HG03280 (cell line): ENCODE measurements around the gene PUS7.
"Not testable (repeated sequence)": the region's sequence is repeated elsewhere in the genome, so short reads cannot be mapped to it uniquely, and the experiment has no call there.

ENCODE experiments used
- ATAC-seq: cut with Tn5 transposase; IDR thresholded peaks from one replicate; pipeline ENCODE4 v1.9.1; 2021; ENCODE audit warnings: mild to moderate bottlenecking, moderate library complexity; ENCODE audit not compliant: unreplicated experiment

Gene PUS7

DNA sequence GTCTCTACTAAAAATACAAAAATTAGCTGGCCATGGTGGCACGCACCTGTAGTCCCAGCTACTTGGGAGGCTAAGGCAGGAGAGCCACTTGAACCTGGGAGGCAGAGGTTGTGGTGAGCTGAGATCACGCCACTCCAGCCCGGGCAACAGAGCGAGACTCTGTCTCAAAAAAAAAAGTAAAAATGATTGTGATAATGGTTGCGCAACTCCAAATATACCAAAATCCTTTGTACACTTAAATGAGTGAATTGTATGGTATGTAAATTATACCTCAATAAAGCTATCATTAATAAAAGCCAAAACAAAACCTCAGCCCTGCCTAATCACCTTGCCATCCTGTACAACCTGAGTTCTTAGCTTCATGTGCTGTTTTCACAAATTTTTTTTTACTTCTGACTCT is 71.2 kb downstream of the PUS7 start:
- ATAC-seq: not testable (repeated sequence)

DNA sequence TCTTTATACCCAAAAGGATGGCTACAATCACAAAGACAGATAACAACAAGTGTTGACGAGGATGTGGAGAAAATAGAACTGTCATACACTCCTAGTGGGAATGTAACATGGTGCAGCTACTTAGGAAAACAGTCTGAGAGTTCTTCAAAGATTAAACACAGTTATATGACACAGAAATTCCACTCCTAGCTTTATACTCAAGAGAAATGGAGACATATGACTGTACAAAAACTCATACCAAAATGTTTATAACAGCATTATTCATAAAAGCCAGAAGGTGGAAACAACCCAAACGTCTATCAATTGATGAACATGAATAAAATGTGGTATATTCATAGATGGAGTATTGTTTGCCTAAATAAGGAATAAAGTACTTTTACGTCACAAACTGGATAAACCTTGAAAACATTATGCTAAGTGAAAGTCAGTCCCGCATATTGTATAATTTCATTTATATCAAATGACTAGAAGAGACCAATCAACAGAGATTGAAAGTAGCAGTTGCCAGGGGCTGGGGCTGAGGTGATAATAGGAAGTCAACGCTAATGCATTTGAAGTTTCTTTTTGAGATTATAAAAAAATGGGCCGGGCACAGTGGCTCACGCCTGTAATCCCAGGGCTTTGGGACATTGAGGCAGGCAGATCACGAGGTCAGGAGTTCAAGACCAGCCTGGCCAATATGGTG is 71.8 kb downstream of the PUS7 start:
- ATAC-seq: no peak

DNA sequence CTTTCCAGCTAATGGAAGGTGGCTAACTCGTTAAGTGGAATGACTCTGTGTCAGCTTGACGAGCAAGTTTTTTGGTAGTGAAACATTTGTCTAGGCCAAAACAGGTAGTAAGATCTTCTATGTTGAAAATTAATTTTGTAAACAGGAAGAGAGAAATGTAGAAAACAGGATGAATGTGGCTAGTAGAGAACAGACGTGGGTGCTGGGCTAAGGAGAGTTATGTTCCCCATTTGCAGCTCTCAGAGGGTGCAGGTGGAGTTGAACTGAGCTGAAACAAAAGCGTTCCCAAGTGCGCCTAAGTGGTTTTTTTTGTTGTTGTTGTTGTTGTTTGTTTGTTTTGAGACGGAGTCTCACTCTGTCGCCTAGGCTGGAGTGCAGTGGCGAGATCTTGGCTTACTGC is 73.9 kb downstream of the PUS7 start:
- ATAC-seq: peak; percentile 82

DNA sequence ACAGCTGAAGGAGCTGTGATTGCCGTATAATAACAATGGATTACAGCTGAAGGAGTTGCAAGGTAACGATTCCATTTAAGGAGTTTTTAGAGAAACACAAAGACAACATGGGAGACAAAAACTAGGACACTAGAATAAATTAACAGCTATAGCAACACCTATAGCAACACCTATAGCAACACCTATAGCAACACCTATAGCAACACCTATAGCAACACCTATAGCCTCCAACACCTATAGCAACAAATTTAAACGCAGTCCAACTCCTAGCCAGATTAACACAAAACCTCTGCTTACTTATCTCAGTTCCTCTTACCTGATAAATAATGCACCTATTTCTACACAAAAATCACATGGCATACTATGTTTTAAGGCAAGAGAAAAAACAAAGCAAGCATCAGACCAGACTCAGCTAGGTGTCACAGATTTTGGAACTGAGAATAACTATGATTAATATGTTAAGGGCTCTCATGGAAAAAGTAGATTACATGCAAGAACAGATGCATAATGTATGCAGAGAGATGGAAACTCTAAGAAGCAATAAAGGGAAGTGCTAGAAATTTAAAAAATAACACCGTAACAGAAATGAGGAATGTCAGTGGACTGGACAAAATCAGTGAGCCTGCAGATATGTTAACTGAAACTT is 77.6 kb downstream of the PUS7 start:
- no peak for ATAC-seq

DNA sequence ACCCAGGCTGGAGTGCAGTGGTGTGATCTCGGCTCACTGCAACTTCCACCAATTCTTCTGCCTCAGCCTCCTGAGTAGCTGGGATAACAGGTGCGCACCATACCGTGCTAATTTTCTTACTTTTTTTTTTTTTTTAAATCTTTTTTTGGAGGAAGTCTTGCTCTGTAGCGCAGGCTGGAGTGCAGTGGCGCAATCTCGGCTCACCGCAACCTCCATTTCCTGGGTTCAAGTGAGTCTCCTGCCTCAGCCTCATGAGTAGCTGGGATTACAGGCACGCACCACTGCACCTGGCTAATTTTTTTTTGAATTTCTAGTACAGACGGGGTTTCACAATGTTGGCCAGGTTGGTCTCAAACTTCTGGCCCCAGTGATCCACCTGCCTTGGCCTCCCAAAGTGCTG is 79.9 kb downstream of the PUS7 start:
- ATAC-seq: not testable (repeated sequence)

DNA sequence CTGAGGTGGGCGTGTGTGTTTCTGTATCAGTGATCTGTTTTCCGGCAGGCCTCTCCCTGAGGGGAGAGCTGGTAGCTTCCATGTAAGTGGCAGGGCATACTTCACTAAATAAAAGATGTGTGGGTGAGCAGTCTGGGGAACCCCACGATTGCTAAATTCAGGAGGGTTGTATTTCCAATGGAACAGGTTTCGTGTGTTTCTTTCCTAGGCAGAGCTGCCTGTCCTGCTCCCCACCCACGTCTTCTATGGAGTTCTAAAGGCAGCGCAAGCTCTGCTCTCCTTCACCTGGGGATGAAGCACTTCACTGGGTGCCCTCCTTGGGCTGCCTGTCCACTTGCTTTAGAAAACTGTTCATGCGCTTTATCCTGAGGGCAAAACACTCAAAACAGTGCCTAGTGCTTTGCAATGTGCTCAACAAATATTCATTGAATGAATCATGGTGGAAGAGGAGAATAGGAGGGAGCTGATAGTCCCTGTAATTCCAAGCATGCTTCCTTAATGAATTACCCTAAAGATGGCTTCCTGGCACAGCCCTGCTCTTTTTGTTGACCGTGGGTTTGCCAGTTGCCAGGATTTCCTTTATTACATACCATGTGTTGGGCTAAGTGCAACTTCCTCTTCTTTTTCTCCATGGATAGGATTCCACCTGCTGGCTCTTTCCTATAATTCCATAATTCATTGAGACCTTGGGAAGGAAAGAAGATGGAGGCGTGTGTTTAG is 82.7 kb downstream of the PUS7 start:
- ATAC-seq: no peak

DNA sequence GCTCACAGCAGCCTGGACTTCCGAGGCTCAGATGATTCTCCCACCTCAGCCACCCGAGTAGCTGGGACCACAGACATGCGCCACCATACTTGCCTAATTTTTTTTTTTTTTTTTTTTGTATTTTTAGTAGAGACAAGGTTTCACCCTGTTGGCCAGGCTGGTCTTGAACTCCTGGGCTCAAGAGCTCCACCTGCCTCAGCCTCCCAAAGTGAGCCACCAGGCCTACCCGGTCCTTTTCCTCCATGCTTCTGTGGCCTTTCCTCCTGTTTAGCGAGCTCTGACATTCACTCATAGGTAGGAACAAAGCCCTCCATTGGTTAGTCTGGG is 83.3 kb downstream of the PUS7 start:
- no peak for ATAC-seq

DNA sequence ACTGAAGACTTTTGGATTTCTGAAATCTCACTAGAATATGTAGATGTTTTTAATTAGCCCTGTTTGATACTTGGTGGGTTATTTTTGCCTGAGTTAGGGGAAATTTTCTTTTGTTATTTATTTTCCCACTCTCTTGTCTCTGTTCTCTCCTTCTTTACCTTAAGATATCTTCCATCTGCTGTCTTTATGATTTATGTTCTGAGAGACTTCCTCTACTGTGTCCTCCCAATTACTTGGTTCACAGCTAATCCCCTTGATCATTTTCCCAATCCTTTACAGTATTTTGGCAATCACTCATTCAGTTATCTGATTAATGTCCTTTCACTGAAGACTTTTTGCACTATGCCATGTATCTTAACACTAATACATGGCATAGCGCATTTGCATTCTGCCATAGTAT is 83.8 kb downstream of the PUS7 start:
- ATAC-seq: no peak

DNA sequence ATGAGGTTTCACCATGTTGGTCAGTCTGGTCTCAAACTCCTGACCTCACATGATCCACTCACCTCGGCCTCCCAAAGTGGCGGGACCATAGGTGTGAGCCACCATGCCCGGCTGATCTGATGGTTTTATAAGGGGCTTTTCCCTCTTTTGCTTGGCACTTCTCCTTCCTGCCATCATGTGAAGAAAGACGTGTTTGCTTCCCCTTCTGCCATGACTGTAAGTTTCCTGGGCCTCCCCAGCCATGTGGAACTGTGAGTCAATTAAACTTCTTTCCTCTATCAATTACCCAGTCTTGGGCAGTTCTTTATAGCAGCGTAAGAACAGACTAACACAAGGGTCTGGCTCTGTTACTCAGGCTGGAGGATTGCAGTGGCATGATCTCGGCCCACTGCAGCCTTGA is 84.7 kb downstream of the PUS7 start:
- ATAC-seq: not testable (repeated sequence)

DNA sequence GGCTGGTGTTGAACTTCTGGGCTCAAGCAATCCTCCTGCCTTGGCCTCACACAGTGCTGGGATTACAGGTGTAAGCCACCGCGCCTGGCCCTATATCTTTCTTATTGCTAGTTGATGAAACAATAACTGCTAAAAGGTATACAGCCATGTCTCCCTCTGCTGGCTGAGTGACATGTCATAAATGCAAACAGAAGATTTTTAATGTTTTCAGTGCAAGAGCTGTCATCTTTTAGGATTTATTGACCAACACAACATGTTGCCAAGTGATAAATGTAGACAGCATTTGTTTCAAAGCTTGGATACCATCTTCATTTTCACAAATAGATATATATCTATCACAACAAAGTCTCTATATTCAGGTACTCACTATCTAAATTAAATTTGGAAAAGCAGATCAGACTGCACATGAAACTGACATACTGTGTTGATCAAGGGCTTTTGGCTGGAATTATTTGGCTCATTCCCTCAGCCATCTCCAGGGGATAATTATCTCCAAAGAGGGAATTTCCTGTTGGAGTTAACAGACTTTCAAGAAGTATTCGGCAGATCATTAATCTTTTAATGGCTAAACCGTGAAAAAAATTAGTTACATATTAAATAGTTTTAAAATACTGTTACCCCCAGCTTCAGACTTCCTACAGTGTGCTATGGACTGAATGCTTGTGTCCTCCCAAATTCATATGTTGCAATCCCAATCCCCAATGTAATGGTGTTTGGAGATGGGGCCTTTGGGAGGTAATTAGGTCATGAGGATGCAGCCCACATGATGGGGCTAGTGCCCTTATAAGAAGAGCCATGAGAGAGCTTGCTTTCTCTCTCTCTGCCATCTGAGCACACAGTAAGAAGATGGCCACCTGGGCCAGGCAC is 92.1 kb downstream of the PUS7 start:
- no peak for ATAC-seq

DNA sequence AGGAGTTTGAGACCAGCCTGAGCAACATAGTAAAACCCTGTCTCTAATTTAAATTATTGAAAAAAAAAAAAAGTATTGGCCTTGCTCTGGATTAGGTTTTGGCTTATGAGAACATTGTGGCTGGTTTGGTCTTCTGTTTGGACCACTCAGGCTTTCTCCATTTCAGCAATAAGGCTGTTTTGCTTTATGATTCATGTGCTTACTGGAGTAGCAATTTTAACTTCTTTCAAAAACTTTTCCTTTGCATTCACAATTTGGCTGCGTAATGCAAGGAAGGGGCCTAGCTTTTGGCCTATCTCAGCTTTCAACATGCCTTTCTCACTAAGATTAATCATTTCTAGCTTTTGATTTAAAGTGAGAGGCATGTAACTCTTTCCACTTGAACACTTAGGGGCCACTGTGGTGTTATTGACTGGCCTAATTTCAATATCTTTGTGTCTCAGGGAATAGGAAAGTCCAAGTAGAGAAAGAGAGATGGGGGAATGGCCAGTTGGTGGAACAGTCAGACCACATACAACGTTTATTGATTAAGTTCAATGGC is 95.4 kb downstream of the PUS7 start:
- no peak for ATAC-seq

DNA sequence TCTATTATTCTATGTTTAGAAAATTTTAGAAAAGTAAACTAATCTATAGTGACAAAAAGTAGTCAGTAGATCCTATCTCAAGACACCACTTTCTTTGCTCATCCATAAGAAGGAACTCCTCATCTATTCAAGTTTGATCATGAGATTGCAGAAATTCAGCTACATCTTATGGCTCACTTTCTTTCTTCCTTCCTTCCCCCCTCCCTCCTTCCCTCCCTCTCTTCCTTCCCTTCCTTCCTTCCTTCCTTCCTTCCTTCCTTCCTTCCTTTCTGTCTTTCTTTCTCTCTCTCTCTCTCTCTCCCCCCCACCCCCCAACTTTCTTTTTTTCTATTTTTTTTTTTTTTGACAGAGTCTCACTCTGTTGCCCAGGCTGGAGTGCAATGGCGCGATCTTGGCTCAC is 98.1 kb downstream of the PUS7 start:
- ATAC-seq: no peak

DNA sequence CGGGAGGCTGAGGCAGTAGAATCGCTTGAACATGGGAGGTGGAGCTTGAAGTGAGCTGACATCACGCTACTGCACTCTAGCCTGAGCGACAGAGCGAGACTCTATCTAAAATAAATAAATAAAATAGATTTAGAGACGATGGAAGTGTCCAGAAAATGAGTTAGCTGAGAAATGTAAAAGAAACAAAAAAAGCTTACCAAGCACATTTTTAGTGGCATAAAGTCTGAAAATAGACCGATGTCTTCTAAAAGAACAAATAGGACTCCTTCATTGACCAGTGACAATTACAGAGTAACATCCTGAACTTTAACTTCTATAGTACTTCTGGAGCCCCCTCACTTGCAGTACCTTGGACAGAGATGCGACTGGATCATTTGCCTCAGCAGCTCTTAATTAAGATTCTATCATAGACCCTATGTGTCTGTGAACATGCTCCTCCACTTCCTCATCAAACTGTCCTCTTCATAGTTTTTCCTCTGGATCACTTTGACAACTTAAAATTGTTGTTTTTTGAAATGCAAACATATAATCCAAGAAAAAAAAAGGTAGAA is 108.1 kb downstream of the PUS7 start:
- no peak for ATAC-seq

DNA sequence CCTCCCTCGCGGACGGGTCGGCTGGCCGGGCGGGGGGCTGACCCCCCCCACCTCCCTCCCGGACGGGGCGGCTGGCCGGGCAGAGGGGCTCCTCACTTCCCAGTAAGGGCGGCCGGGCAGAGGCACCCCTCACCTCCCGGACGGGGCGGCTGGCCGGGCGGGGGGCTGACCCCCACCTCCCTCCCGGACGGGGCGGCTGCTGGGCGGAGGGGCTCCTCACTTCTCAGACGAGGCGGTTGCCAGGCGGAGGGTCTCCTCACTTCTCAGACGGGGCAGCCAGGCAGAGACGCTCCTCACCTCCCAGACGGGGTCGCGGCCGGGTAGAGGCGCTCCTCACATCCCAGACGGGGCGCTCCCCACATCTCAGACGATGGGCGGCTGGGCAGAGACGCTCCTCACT is 111.3 kb downstream of the PUS7 start:
- ATAC-seq: not testable (repeated sequence)

DNA sequence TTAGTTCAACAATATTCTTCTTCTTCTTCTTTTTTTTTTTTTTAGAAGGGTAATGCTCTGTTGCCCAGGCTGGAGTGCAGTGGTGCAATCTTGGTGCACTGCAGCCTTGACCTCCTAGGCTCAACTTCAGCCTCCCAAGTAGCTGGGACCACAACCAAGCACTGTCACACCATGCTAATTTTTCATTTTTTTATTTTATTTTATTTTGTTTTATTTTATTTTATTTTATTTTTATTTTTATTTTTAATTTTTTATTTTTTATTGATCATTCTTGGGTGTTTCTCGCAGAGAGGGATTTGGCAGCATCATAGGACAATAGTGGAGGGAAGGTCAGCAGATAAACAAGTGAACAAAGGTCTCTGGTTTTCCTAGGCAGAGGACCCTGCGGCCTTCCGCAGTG is 112.3 kb downstream of the PUS7 start:
- not testable (repeated sequence) for ATAC-seq

DNA sequence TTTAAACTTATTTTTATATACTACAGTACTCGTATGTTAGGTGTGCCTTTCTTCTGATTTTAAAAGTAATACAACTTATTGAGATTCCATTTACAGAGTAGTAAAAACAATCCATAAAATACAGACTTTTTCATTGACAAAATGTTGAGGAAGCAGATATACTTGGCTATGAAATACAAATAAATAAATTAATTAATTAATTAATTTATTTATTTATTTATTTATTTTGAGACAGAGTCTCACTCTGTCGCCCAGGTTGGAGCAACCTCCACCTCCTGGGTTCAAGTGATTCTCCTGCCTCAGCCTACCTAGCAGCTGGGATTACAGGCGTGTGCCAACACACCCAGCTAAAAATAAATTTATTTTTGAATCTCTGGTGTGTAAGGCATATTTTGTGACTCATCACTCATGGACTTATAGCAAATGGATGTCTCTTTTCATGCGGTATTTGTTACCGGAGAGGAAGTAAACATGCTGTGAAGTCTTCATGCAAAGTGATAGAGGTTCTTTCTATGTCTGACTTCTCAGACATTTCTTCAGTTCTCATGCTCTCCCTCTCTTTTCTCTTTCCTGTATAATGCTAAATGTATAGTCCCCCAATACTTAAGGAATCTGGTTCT is 113.2 kb downstream of the PUS7 start:
- no peak for ATAC-seq
